ENCODE measurements around the gene MRPL22. TPM values are rescaled to one million over a fixed set of nuclear protein-coding genes. Genes with fewer than 3 reads are reported as not detected.
"Not testable (repeated sequence)": the region's sequence is repeated elsewhere in the genome, so short reads cannot be mapped to it uniquely, and the experiment has no call there.

MRPL22 gene
- 10 to 100 TPM; 31.6 to 65.5 (median 45.4) TPM for total RNA-seq

GRCh38 chr5:154940772-154941620 is at the start of gene MRPL22:
Gene MRPL22 (plus strand): TSS chr5:154941073. CDS start chr5:154941111, 38 bp downstream.
- Histone ChIP-seq H3K4me3 (peak within 1 kb of the TSS; percentile 51 to 94 (median 92)), H3K27ac (peak within 1 kb of the TSS; percentile 73 to 87), H3K4me1 (replicated peaks in 1 of 2) (peaks cover 19 to 21% of the 10 kb centered on the region in 2 donors)
- WGBS, 10 experiments: 1 to 10% (median 2%) methylated on average over 5 to 29 of the region's 40 CpGs
- ATAC-seq (replicated peaks in 6 of 8): peak; percentile 38 to 73 (median 60)
- in situ Hi-C loops (cut with MboI; ENCODE audit: low pct_unique_long_range_greater_than_20kb in 2 of 9, low sequenced_read_pairs in 9 of 9, unreplicated experiment in 9 of 9): no loop called here

- WGBS, 10 experiments: 0 to 100% (median 97%) methylated on average over 1 to 8 of the region's 13 CpGs; no CpG with 5 or more reads in 3 of the 10 experiments
- no peaks in the 10 kb centered on the region for H3K4me1 ChIP-seq (replicated peaks in 1 of 2)
- H3K27ac ChIP-seq: no peak overlapping the region
- ATAC-seq (replicated peaks in 6 of 8): peak in 2 of 8 experiments; percentile 91 to 93
- H3K4me3 ChIP-seq: no peak overlapping the region
- in situ Hi-C loops (cut with MboI; ENCODE audit: low pct_unique_long_range_greater_than_20kb in 2 of 9, low sequenced_read_pairs in 9 of 9, unreplicated experiment in 9 of 9): no loop called here
Measured at GRCh38 chr5:154892369-154892771, 48.5 kb upstream of the MRPL22 start.

GRCh38 chr5:154893381-154893780 is 47.5 kb upstream of the MRPL22 start:
- 80 to 100% (median 95%) methylated on average over 1 to 3 of the region's 5 CpGs; no CpG with 5 or more reads in 1 of the 10 experiments for WGBS, 10 experiments
- H3K4me1 ChIP-seq (replicated peaks in 1 of 2): no peaks in the 10 kb centered on the region
- H3K4me3 ChIP-seq: no peak overlapping the region
- ATAC-seq (replicated peaks in 6 of 8): no peak
- in situ Hi-C loops (cut with MboI; ENCODE audit: low pct_unique_long_range_greater_than_20kb in 2 of 9, low sequenced_read_pairs in 9 of 9, unreplicated experiment in 9 of 9): no loop called here
- no peak overlapping the region for H3K27ac ChIP-seq

GRCh38 chr5:154895606-154896561 is 45.0 kb upstream of the MRPL22 start:
- in situ Hi-C loops (cut with MboI; ENCODE audit: low pct_unique_long_range_greater_than_20kb in 2 of 9, low sequenced_read_pairs in 9 of 9, unreplicated experiment in 9 of 9): no loop called here
- 73 to 100% (median 92%) methylated on average over 3 to 8 of the region's 14 CpGs; no CpG with 5 or more reads in 1 of the 10 experiments for WGBS, 10 experiments
- no peak overlapping the region for H3K27ac ChIP-seq
- no peaks in the 10 kb centered on the region for H3K4me1 ChIP-seq (replicated peaks in 1 of 2)
- H3K4me3 ChIP-seq: no peak overlapping the region
- ATAC-seq (replicated peaks in 6 of 8): no peak

- peak in 2 of 8 experiments; percentile 60 to 63 for ATAC-seq (replicated peaks in 6 of 8)
- no peak overlapping the region for H3K27ac ChIP-seq
- H3K4me1 ChIP-seq (replicated peaks in 1 of 2): no peaks in the 10 kb centered on the region
- H3K4me3 ChIP-seq: no peak overlapping the region
- in situ Hi-C loops (cut with MboI; ENCODE audit: low pct_unique_long_range_greater_than_20kb in 2 of 9, low sequenced_read_pairs in 9 of 9, unreplicated experiment in 9 of 9): no loop called here
Measured at GRCh38 chr5:154896562-154897165, 44.2 kb upstream of the MRPL22 start.

- Histone ChIP-seq H3K27ac (no peak overlapping the region), H3K4me1 (replicated peaks in 1 of 2) (no peaks in the 10 kb centered on the region), H3K4me3 (no peak overlapping the region)
- no peak for ATAC-seq (replicated peaks in 6 of 8)
- 98 to 100% (median 100%) methylated on average over 1 to 4 of the region's 4 CpGs; no CpG with 5 or more reads in 4 of the 10 experiments for WGBS, 10 experiments
- in situ Hi-C loops (cut with MboI; ENCODE audit: low pct_unique_long_range_greater_than_20kb in 2 of 9, low sequenced_read_pairs in 9 of 9, unreplicated experiment in 9 of 9): no loop called here
Measured at GRCh38 chr5:154898210-154898609, 42.7 kb upstream of the MRPL22 start.

GRCh38 chr5:154899151-154899816 is 41.6 kb upstream of the MRPL22 start:
- ATAC-seq (replicated peaks in 6 of 8): no peak
- Histone ChIP-seq H3K4me1 (replicated peaks in 1 of 2) (no peaks in the 10 kb centered on the region), H3K27ac (no peak overlapping the region), H3K4me3 (no peak overlapping the region)
- in situ Hi-C loops (cut with MboI; ENCODE audit: low pct_unique_long_range_greater_than_20kb in 2 of 9, low sequenced_read_pairs in 9 of 9, unreplicated experiment in 9 of 9): no loop called here
- 45 to 100% (median 92%) methylated on average over 3 to 9 of the region's 9 CpGs for WGBS, 10 experiments

GRCh38 chr5:154900066-154900465 is 40.8 kb upstream of the MRPL22 start:
- in situ Hi-C loops (cut with MboI; ENCODE audit: low pct_unique_long_range_greater_than_20kb in 2 of 9, low sequenced_read_pairs in 9 of 9, unreplicated experiment in 9 of 9): no loop called here
- H3K4me1 ChIP-seq (replicated peaks in 1 of 2): no peaks in the 10 kb centered on the region
- ATAC-seq (replicated peaks in 6 of 8): no peak
- 0 to 100% (median 80%) methylated on average over 1 of the region's 1 CpG; no CpG with 5 or more reads in 3 of the 10 experiments for WGBS, 10 experiments
- H3K4me3 ChIP-seq: no peak overlapping the region
- H3K27ac ChIP-seq: no peak overlapping the region

- ATAC-seq (replicated peaks in 6 of 8): no peak
- Histone ChIP-seq H3K27ac (no peak overlapping the region), H3K4me1 (replicated peaks in 1 of 2) (no peaks in the 10 kb centered on the region), H3K4me3 (no peak overlapping the region)
- WGBS, 10 experiments: 46 to 100% (median 96%) methylated on average over 1 to 2 of the region's 2 CpGs; no CpG with 5 or more reads in 2 of the 10 experiments
- in situ Hi-C loops (cut with MboI; ENCODE audit: low pct_unique_long_range_greater_than_20kb in 2 of 9, low sequenced_read_pairs in 9 of 9, unreplicated experiment in 9 of 9): no loop called here
Measured at GRCh38 chr5:154901276-154901675, 39.6 kb upstream of the MRPL22 start.

GRCh38 chr5:154901913-154902312 is 39.0 kb upstream of the MRPL22 start:
- ATAC-seq (replicated peaks in 6 of 8): peak in 2 of 8 experiments; percentile 60 to 74
- Histone ChIP-seq H3K4me3 (no peak overlapping the region), H3K4me1 (replicated peaks in 1 of 2) (no peaks in the 10 kb centered on the region), H3K27ac (no peak overlapping the region)
- 89 to 100% (median 100%) methylated on average over 2 to 5 of the region's 6 CpGs; no CpG with 5 or more reads in 6 of the 10 experiments for WGBS, 10 experiments
- in situ Hi-C loops (cut with MboI; ENCODE audit: low pct_unique_long_range_greater_than_20kb in 2 of 9, low sequenced_read_pairs in 9 of 9, unreplicated experiment in 9 of 9): no loop called here

GRCh38 chr5:154905601-154906000 is 35.3 kb upstream of the MRPL22 start:
- in situ Hi-C loops (cut with MboI; ENCODE audit: low pct_unique_long_range_greater_than_20kb in 2 of 9, low sequenced_read_pairs in 9 of 9, unreplicated experiment in 9 of 9); ATAC-seq (replicated peaks in 6 of 8); H3K4me3 ChIP-seq; H3K27ac ChIP-seq; H3K4me1 ChIP-seq (replicated peaks in 1 of 2): not testable (repeated sequence)
- WGBS, 10 experiments: 60 to 100% (median 92%) methylated on average over 1 to 7 of the region's 7 CpGs

- Histone ChIP-seq H3K4me3 (no peak overlapping the region), H3K4me1 (replicated peaks in 1 of 2) (no peaks in the 10 kb centered on the region), H3K27ac (no peak overlapping the region)
- in situ Hi-C loops (cut with MboI; ENCODE audit: low pct_unique_long_range_greater_than_20kb in 2 of 9, low sequenced_read_pairs in 9 of 9, unreplicated experiment in 9 of 9): no loop called here
- 85 to 100% (median 91%) methylated on average over 2 to 3 of the region's 3 CpGs for WGBS, 10 experiments
- no peak for ATAC-seq (replicated peaks in 6 of 8)
Measured at GRCh38 chr5:154916874-154917273, 24.0 kb upstream of the MRPL22 start.

Data from motor neuron (in vitro differentiated cells).